Occipital lobe (tissue), 2 donors: ENCODE measurements around the gene NDUFV3. TPM values are rescaled to one million over a fixed set of nuclear protein-coding genes. Genes with fewer than 3 reads are reported as not detected.
A peak's percentile ranks its signal among the peaks of the same experiment; 100 is the strongest.
"Not testable (repeated sequence)": the region's sequence is repeated elsewhere in the genome, so short reads cannot be mapped to it uniquely, and the experiment has no call there.

Experiments used
- DNase-seq: peaks from one replicate; lab custom pipeline; 2025; lab: John Stamatoyannopoulos, UW
- total RNA-seq: library from RNA; depleted of rRNA; stranded (reverse); fragments of >200 nt; gene quantifications from one replicate; pipeline ENCODE4 v1.2.3, GENCODE V29; 2014

Gene NDUFV3
- total RNA-seq, 1 donor from 2014 or later: 26.7 TPM

DNA sequence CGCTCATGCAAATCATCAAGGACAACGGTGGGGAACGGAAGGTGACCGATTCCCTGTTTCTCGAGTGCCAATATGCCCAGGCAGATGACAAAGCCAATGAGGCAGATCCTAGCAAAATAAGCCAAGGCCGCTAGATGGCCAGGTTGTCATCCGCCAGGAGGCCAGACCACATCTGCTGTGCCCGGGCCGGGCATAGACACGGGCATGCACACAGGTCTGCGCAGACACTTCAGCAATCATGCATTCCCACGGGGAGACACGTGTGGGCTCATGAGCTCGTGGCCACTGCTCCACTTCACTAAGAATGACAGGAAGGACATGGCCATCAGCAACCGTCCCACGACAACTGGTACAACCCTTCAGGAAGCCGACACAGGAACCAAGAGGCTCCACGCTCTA lies 37.2 kb upstream of the NDUFV3 start:
- DNase-seq: no peak

- no peak for DNase-seq
Measured at GRCh38 chr21:42857216-42857615, 35.9 kb upstream of the NDUFV3 start.

GRCh38 chr21:42858185-42858847 lies 34.8 kb upstream of the NDUFV3 start:
- no peak for DNase-seq

DNA sequence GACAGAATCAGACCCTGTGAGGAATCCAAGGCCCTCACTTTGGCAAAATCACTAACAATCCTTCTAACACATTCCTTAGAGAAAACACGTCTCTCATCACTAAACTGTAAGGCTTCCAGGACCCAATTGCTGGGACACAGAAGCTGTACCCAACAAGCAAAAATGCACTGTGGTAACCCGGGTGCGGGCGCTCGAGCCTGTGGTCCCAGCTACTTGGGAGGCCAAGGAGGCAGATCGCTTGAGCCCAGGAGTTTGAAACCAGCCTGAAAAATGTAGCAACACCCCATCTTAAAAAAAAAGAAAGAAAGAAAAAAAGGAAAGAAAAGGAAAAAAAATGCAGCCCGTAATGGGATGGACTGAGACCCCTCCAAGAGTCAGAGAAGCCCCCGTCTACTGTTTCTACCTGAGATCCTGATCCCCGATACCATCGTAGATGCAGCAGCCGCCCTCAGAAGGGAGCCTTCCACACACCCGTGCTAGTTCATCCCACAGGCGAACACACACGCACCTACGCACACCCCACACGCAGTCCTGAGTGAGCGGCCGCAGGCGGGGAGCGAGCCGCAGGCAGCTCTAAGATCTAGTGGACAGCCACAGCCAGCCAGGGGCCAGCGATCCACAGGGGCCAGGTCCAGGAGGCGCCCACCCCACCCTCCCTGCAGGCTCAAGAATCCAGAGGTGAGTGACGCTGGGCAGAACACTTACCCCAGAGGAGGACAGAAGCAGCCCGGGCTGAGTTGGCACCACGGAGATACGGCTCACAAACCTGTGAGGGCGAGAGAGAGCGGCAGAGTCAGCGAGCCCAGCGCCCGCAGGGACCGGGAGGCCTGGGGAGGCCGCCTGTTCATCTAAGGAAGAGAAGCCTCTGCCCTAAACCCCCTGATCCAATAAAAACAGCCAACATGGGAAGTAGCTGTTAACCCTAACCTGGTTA lies 33.9 kb upstream of the NDUFV3 start:
- no peak for DNase-seq

DNA sequence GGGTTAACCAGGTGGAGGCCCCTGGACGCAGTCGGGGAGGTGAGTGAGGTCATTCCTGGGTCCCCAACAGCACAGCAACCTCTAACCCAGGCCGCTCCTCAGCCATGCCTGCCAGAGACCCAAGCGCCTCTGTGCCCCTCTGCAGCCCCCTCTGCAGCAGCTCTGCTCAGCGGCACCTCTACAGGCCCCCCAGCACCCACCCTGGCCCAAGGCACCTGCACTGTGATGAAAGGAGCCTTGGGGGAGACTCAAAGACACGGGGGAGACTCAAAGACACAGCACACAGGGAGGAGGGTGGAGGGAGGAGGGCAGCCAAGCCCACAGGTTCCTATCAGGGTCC lies 33.2 kb upstream of the NDUFV3 start:
- no peak for DNase-seq

GRCh38 chr21:42860345-42860744 lies 32.8 kb upstream of the NDUFV3 start:
- DNase-seq: no peak

DNA sequence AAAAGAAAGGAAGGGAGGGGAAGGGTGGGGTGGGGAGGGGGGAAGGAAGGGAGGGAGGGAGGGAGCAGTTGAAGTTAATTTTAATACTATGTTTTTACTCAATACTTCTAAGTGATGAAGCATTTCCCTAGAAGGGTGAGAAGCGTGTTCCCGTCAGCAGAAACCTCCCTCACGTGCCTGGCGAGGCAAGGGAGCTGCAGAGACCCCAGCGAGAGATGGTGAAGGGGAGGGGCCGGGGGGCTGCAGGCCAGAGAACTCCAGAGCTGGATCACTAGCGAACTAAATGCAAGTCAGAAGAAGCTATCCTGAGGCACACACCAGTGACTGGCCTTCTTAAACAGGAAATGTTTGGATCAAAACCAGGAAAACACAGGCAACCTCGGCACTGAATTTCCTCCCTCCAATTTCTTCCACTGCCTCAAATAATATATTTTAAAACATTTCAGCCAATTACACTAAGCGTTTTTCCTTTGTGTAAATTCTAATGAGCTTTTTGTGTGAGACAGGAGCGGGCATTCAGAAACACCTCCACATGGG lies 31.7 kb upstream of the NDUFV3 start:
- no peak for DNase-seq

GRCh38 chr21:42861848-42862400 lies 31.2 kb upstream of the NDUFV3 start:
- no peak for DNase-seq

DNA sequence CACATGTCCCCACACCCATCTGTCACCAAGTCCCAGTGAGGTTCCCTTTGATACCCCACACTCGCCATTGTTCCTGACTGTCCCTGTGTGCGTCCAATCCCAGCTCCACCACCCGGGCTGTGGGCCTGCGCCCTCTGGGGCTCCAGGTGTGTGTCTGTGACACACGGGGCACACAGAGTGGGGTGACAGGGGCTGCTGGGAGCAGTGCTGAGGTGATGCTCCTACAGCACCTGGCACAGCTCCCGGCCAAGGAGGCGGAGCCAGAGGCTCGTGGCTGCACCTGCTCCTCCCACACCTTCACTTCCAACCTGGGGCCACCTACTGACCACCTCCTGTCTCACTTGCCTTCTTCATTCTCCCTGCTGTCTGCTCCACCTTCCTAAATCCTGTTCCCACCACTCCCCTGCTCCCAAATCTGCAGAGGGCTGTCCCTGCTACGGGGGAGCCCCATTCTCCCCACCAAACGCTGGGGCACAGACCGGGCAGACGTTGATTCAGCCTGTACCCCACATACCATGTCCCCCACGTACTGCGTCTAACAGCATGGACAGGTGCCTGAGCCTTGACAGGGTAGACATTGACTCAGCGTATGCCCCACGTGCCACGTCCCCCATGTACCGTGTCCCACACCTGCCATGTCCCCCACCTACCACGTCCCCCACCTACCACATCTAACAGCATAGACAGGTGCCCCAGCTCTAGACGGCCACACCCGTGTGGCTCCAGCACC lies 30.2 kb upstream of the NDUFV3 start:
- DNase-seq: no peak

DNA sequence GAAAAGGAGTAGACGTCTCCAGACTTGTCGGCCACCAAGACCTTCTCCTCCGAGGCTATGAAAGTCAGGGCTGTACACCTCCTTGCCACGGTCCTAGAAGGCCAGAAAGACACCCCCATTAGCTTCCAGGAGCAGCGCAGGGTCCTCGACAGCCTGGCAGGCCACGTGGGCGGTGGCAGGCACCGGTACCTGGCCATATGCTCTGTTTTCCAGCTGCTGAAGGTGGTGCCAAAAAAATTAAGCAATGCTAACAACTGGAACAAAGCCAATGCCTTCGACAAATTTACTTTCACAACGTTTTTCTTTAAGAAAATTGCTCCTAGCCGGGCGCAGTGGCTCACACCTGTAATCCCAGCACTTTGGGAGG lies 29.6 kb upstream of the NDUFV3 start:
- DNase-seq: no peak

- DNase-seq: no peak
Measured at GRCh38 chr21:42864286-42864685, 28.8 kb upstream of the NDUFV3 start.

- peak; percentile 26 for DNase-seq
Measured at GRCh38 chr21:42864815-42865775, 28.0 kb upstream of the NDUFV3 start.

GRCh38 chr21:42865776-42866160 lies 27.3 kb upstream of the NDUFV3 start:
- no peak for DNase-seq

DNA sequence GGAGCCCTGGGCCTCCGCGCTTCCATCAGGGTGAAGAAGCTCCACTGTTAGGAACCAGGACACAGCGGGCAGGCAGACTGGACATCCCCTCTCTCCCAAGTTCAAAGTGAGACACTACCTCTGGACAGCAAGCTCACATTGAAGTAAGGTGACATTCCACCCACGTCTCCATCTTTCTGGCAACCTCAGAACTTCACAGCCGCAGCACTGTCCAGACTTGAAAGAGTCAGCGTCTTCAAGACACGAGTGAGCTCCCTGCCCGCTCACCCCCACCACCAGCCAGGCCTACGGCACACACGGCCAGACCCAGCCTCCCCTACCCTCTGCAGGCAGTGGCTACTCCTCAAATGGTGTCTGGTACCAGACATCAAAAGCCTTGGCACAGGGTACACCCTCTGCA lies 24.9 kb upstream of the NDUFV3 start:
- DNase-seq: no peak

DNA sequence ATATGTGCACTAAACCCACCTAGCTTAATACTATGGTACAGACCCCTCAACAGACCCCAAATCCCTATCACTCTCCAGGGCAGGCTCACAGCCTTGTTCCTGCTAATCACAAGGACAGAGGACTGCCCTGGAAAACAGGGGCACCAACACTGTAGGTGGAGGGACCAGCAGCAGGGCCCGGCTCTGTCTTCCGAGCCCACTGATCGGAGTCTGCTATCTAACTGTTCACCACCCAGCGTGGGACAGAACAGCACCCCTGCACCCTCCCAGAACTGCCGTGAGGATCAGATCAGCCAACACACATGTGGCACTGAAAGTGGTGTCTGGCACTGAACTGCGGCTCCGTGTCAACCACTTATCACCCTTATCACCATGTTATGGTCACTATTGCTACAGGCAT lies 20.0 kb upstream of the NDUFV3 start:
- no peak for DNase-seq

GRCh38 chr21:42875811-42876210 lies 17.3 kb upstream of the NDUFV3 start:
- DNase-seq: not testable (repeated sequence)

- DNase-seq: no peak
Measured at GRCh38 chr21:42878678-42878992, 14.5 kb upstream of the NDUFV3 start.

GRCh38 chr21:42878993-42879787 lies 13.9 kb upstream of the NDUFV3 start, which contains the start of gene WDR4:
TSS of gene WDR4 (minus strand) at chr21:42879539. CDS start at chr21:42879495, 44 bp downstream.
- peak; percentile 92 for DNase-seq

DNA sequence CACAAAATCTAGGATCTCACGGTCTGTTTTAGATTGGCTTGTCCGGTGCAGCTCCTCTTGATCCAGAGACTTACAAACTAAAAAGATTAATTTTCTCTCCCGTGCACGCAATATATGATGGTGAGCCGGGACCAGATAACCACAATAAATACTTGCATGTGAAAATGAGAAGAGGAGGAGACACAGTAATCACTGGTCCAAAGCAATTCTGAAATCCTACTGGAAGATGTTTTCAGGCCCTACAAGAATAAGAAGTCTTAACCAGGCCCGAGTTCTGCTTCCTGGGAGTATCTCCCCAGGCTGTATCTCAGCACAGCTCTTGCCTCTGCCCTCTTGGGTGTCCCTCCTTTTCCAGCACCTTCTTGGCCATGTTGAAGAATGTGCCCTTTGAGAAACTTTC lies 12.8 kb upstream of the NDUFV3 start:
- DNase-seq: no peak

- DNase-seq: no peak
Measured at GRCh38 chr21:42883921-42884320, 9.2 kb upstream of the NDUFV3 start.
